Brain microvascular endothelial cell (primary cell): ENCODE results near the gene TPST2.

Source experiments
- DNase-seq: peaks from one replicate; pipeline ENCODE4 v3.0.0-alpha.2; 2020
- H3K27ac ChIP-seq: fragments of 250-450 bp; sonication (Bioruptor Pico); 2 replicates; pipeline ENCODE4 v1.5.1; 2020; ENCODE audit warnings: mild to moderate bottlenecking, moderate library complexity
- H3K27me3 ChIP-seq: fragments of 250-450 bp; sonication (Bioruptor Pico); replicated peaks from 2 replicates; pipeline ENCODE4 v1.5.1; 2020; ENCODE audit warnings: mild to moderate bottlenecking
- H3K36me3 ChIP-seq: fragments of 250-450 bp; sonication (Bioruptor Pico); replicated peaks from 2 replicates; pipeline ENCODE4 v1.5.1; 2020; ENCODE audit warnings: mild to moderate bottlenecking
- H3K4me3 ChIP-seq: 2 replicates; pipeline ENCODE4 v1.5.1; 2011; ENCODE audit warnings: low read depth, mild to moderate bottlenecking, control low read depth, low read length, moderate library complexity
- CTCF ChIP-seq: IDR thresholded peaks from 2 replicates; pipeline ENCODE4 v1.5.1; 2011; ENCODE audit warnings: low read depth, mild to moderate bottlenecking, moderate library complexity, low read length, control low read depth, inconsistent platforms; ENCODE audit errors: missing control alignments
- in situ Hi-C: cut with HindIII; loops from 2 replicates; pipeline ENCODE4 v1.10.0; 2017; ENCODE audit warnings: low sequenced_read_pairs, low pct_ligation_motif_present

TPST2 gene

GRCh38 chr22:26556904-26557303, 33.0 kb downstream of the TPST2 start:
- no peaks in the 10 kb centered on the region for H3K27me3 ChIP-seq
- in situ Hi-C loops = no loop called here
- TF ChIP-seq CTCF = no peak
- DNase-seq = no peak
- no peak overlapping the region for H3K27ac ChIP-seq
- H3K4me3 ChIP-seq = no peak overlapping the region
- H3K36me3 ChIP-seq = no peaks in the 10 kb centered on the region

- in situ Hi-C loops = no loop called here
- TF ChIP-seq CTCF = no peak
Measured at GRCh38 chr22:26555478-26555877, 34.5 kb downstream of the TPST2 start.

GRCh38 chr22:26554956-26555355, 35.0 kb downstream of the TPST2 start:
- DNase-seq = no peak
- in situ Hi-C loops = no loop called here
- H3K36me3 ChIP-seq = no peaks in the 10 kb centered on the region
- H3K4me3 ChIP-seq = no peak overlapping the region
- no peaks in the 10 kb centered on the region for H3K27me3 ChIP-seq
- H3K27ac ChIP-seq = no peak overlapping the region
- no peak for TF ChIP-seq CTCF

More at GRCh38 chr22:26555478-26555877, 34.5 kb downstream of the TPST2 start:
- Histone ChIP-seq H3K27me3 (no peaks in the 10 kb centered on the region), H3K27ac (no peak overlapping the region), H3K36me3 (no peaks in the 10 kb centered on the region), H3K4me3 (no peak overlapping the region)
- DNase-seq = no peak

GRCh38 chr22:26553056-26553752, 36.7 kb downstream of the TPST2 start:
- peak overlapping the region; percentile 93 for H3K27ac ChIP-seq
- in situ Hi-C loops = no loop called here
- no peak overlapping the region for H3K4me3 ChIP-seq
- H3K27me3 ChIP-seq = no peaks in the 10 kb centered on the region
- peak; percentile 80 for DNase-seq
- no peak for TF ChIP-seq CTCF
- no peaks in the 10 kb centered on the region for H3K36me3 ChIP-seq

GRCh38 chr22:26552466-26552865, 37.5 kb downstream of the TPST2 start:
- DNase-seq = peak; percentile 62
- no peak overlapping the region for H3K4me3 ChIP-seq
- H3K36me3 ChIP-seq = peaks cover under 1% of the 10 kb centered on the region
- no peaks in the 10 kb centered on the region for H3K27me3 ChIP-seq
- no peak for TF ChIP-seq CTCF
- in situ Hi-C loops = no loop called here
- peak overlapping the region; percentile 93 for H3K27ac ChIP-seq

- Histone ChIP-seq H3K27ac (peak overlapping the region; percentile 73), H3K27me3 (no peaks in the 10 kb centered on the region), H3K4me3 (no peak overlapping the region), H3K36me3 (peaks cover 3% of the 10 kb centered on the region)
- DNase-seq = no peak
- TF ChIP-seq CTCF = no peak
- in situ Hi-C loops = no loop called here
Measured at GRCh38 chr22:26551568-26551967, 38.4 kb downstream of the TPST2 start.
